Keratinocyte (primary cell): ENCODE data around the gene CACHD1. TPM values are rescaled to one million over a fixed set of nuclear protein-coding genes. Genes with fewer than 3 reads are reported as not detected.

Experiments used
- DNase-seq: peaks from one replicate; pipeline ENCODE4 v3.0.0-alpha.2; 2011; ENCODE audit warnings: low read depth, missing footprints, low spot score
- FAIRE-seq: peaks from 2 replicates; lab custom pipeline; 2011; peaks lifted over from hg19 to GRCh38; lab: Jason Lieb, UNC
- H2AFZ ChIP-seq: 2 replicates; pipeline ENCODE4 v1.6.0; 2012; ENCODE audit warnings: low read length, control low read depth, inconsistent platforms; ENCODE audit not compliant: control insufficient read depth
- H3K27ac ChIP-seq: 2 replicates; pipeline ENCODE4 v1.5.1; 2011; ENCODE audit warnings: low read length; ENCODE audit not compliant: control insufficient read depth, insufficient read depth
- H3K27me3 ChIP-seq: 3 replicates; pipeline ENCODE4 v1.6.0; 2011; ENCODE audit warnings: low read length; ENCODE audit not compliant: control insufficient read depth, insufficient read depth; ENCODE audit errors: extremely low read depth
- H3K36me3 ChIP-seq, 2 experiments: 2 replicates in 1 of 2; 3 replicates in 1 of 2; pipeline ENCODE4 v1.5.1; 2011; ENCODE audit warnings: low read length in 2 of 2, mild to moderate bottlenecking in 1 of 2; ENCODE audit not compliant: control insufficient read depth in 2 of 2, insufficient read depth in 2 of 2; ENCODE audit errors: extremely low read depth in 1 of 2
- H3K4me1 ChIP-seq: 3 replicates; pipeline ENCODE4 v1.5.1; 2011; ENCODE audit warnings: low read length; ENCODE audit not compliant: control insufficient read depth, insufficient read depth; ENCODE audit errors: extremely low read depth
- H3K4me2 ChIP-seq: 3 replicates; pipeline ENCODE4 v1.6.0; 2011; ENCODE audit warnings: low read depth, low read length; ENCODE audit not compliant: control insufficient read depth, insufficient read depth; ENCODE audit errors: extremely low read depth
- H3K4me3 ChIP-seq, 3 experiments: fragments of 200-600 bp in 1 of 3; sonication (generic) in 1 of 3; 2 replicates in 2 of 3; 3 replicates in 1 of 3; pipeline ENCODE4 v1.5.1; 2011 to 2016; ENCODE audit warnings: low read length in 3 of 3, mild to moderate bottlenecking in 3 of 3, control low read depth in 2 of 3, inconsistent platforms in 1 of 3, low read depth in 1 of 3, mixed read lengths in 1 of 3, mixed run types in 1 of 3, moderate library complexity in 1 of 3; ENCODE audit not compliant: control insufficient read depth in 2 of 3, insufficient read depth in 2 of 3; ENCODE audit errors: extremely low read depth in 1 of 3
- H3K79me2 ChIP-seq: 2 replicates; pipeline ENCODE4 v1.6.0; 2012; ENCODE audit warnings: low read length; ENCODE audit not compliant: control insufficient read depth, insufficient read depth
- H3K9ac ChIP-seq: 3 replicates; pipeline ENCODE4 v1.6.0; 2011; ENCODE audit warnings: low read length; ENCODE audit not compliant: control insufficient read depth, insufficient read depth; ENCODE audit errors: extremely low read depth
- H3K9me1 ChIP-seq: 3 replicates; pipeline ENCODE4 v1.6.0; 2011; ENCODE audit warnings: low read length; ENCODE audit not compliant: control insufficient read depth, insufficient read depth; ENCODE audit errors: extremely low read depth
- H3K9me3 ChIP-seq: 2 replicates; pipeline ENCODE4 v1.5.1; 2012; ENCODE audit warnings: low read depth, low read length; ENCODE audit not compliant: control insufficient read depth
- H4K20me1 ChIP-seq: 3 replicates; pipeline ENCODE4 v1.6.0; 2011; ENCODE audit warnings: low read length; ENCODE audit not compliant: control insufficient read depth, insufficient read depth; ENCODE audit errors: extremely low read depth
- EZH2 ChIP-seq: IDR thresholded peaks from one replicate; pipeline ENCODE4 v1.6.1; 2012; ENCODE audit warnings: inconsistent platforms, mild to moderate bottlenecking, low read length, moderate library complexity
- dilution Hi-C: fragments of 300-500 bp; cut with MboI; formaldehyde crosslinking; loops from one replicate; pipeline ENCODE4 v1.7.0; 2020; ENCODE audit warnings: low sequenced_read_pairs; ENCODE audit not compliant: extremely low pct_ligation_motif_present
- polyA plus RNA-seq, 5 experiments: library from polyadenylated mRNA; depleted of rRNA in 3 of 5; stranded (reverse) in 3 of 5; stranded (forward) in 1 of 5; unstranded in 1 of 5; fragments of >200 nt; gene quantifications; 1 replicate in 1 of 5; 2 replicates in 3 of 5; 3 replicates in 1 of 5; pipeline versions ENCODE4 v1.2.1 to v1.2.3, GENCODE V29; 2011 to 2012; ENCODE audit warnings: missing spikeins in 2 of 5, low read depth in 1 of 5, low replicate concordance in 1 of 5
- TF ChIP-seq, protein P1 (sequence below), 3 experiments: IDR thresholded peaks in 1 of 3; conservative IDR thresholded peaks in 1 of 3; optimal IDR thresholded peaks in 1 of 3; 2 replicates in 2 of 3; 3 replicates in 1 of 3; pipeline versions ENCODE3 to v1.5.1; 2011; ENCODE audit warnings: low read length in 3 of 3, mild to moderate bottlenecking in 3 of 3, moderate library complexity in 2 of 3, control low read depth in 1 of 3, inconsistent platforms in 1 of 3; ENCODE audit not compliant: insufficient read depth in 2 of 3; ENCODE audit errors: extremely low read depth in 1 of 3

Gene CACHD1
- polyA plus RNA-seq, 1 donor (not counting 4 experiments of a cell fraction or from before 2014, with no cell fraction given) = 2.4 TPM

DNA sequence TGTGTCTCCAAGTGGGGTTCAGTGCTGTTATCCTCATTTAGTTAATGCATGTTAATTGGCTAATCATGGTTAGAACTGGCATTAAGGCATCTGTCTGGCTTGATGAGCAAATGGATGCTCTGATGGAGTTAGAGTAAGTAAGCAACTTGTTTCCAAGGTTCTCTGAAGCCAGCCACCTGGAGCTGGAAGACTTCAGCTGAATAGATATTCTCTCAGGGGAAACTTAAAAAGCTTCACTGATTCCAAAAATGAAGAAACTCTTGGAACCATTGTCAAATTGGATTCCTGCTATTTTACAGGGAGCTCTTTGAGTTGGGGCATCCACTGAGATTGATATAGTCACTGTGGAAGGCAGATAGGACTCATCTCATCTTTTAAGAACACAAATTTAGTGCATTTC lies 118.9 kb downstream of the CACHD1 start:
- Histone ChIP-seq H3K36me3 (no peaks in the 10 kb centered on the region), H3K9me1 (no peaks in the 10 kb centered on the region), H3K79me2 (no peaks in the 10 kb centered on the region), H3K27ac (no peak overlapping the region), H3K4me1 (no peaks in the 10 kb centered on the region), H3K4me3 (no peak overlapping the region), H2AFZ (no peak overlapping the region), H3K9ac (no peak overlapping the region), H3K9me3 (no peaks in the 10 kb centered on the region), H4K20me1 (no peaks in the 10 kb centered on the region), H3K27me3 (no peaks in the 10 kb centered on the region), H3K4me2 (no peak overlapping the region)
- no peak for FAIRE-seq
- TF ChIP-seq, protein P1, sequence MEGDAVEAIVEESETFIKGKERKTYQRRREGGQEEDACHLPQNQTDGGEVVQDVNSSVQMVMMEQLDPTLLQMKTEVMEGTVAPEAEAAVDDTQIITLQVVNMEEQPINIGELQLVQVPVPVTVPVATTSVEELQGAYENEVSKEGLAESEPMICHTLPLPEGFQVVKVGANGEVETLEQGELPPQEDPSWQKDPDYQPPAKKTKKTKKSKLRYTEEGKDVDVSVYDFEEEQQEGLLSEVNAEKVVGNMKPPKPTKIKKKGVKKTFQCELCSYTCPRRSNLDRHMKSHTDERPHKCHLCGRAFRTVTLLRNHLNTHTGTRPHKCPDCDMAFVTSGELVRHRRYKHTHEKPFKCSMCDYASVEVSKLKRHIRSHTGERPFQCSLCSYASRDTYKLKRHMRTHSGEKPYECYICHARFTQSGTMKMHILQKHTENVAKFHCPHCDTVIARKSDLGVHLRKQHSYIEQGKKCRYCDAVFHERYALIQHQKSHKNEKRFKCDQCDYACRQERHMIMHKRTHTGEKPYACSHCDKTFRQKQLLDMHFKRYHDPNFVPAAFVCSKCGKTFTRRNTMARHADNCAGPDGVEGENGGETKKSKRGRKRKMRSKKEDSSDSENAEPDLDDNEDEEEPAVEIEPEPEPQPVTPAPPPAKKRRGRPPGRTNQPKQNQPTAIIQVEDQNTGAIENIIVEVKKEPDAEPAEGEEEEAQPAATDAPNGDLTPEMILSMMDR (optimal IDR thresholded peaks at IDR 0.05 in 1 of 3, IDR thresholded peaks at IDR 0.05 in 1 of 3, conservative IDR thresholded peaks at IDR 0.05 in 1 of 3; ENCODE audit: extremely low read depth in 1 of 3, insufficient read depth in 2 of 3, low read length in 3 of 3) = no peak
- no peak for DNase-seq
- dilution Hi-C loops = no loop called here

DNA sequence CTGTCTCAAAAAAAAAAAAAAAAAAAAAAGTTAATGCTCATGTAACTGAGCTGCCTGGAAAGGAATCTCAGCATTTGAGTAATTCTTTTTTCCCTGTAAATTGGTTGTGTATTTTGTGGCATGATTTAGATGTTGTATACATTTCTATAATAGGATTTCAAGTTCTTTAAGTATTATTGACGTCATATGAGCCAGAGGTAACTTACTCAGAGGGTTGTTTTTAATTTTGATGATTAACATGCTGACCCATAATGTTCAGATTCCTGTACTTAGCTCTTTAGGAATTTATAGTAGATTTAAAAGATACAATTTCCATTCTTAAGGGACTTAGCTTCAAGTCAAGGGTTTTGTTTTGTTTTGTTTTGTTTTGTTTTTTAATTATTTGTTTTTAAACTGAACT lies 120.4 kb downstream of the CACHD1 start:
- H3K4me1 ChIP-seq = no peaks in the 10 kb centered on the region
- no peak for FAIRE-seq

More for the DNA sequence above, 120.4 kb downstream of the CACHD1 start:
- no peaks in the 10 kb centered on the region for H3K27me3 ChIP-seq
- H2AFZ ChIP-seq = no peak overlapping the region
- H3K9ac ChIP-seq = no peak overlapping the region
- H3K36me3 ChIP-seq = no peaks in the 10 kb centered on the region
- H3K9me1 ChIP-seq = no peaks in the 10 kb centered on the region
- H4K20me1 ChIP-seq = no peaks in the 10 kb centered on the region
- no peaks in the 10 kb centered on the region for H3K9me3 ChIP-seq
- no peak overlapping the region for H3K27ac ChIP-seq
- H3K4me2 ChIP-seq = no peak overlapping the region
- no peak for DNase-seq
- dilution Hi-C loops = no loop called here
- H3K79me2 ChIP-seq = no peaks in the 10 kb centered on the region
- no peak for TF ChIP-seq EZH2
- TF ChIP-seq, protein P1 (optimal IDR thresholded peaks at IDR 0.05 in 1 of 3, IDR thresholded peaks at IDR 0.05 in 1 of 3, conservative IDR thresholded peaks at IDR 0.05 in 1 of 3; ENCODE audit: extremely low read depth in 1 of 3, insufficient read depth in 2 of 3, low read length in 3 of 3) = no peak
- H3K4me3 ChIP-seq = no peak overlapping the region
